ENCODE data around the gene TMEM117.

The TMEM117 gene

GRCh38 chr12:43835656-43836474, at the start of gene TMEM117:
TMEM117 (plus strand) TSS chr12:43836081.
- peak; percentile 49 for DNase-seq (ENCODE audit: low read depth)

DNA sequence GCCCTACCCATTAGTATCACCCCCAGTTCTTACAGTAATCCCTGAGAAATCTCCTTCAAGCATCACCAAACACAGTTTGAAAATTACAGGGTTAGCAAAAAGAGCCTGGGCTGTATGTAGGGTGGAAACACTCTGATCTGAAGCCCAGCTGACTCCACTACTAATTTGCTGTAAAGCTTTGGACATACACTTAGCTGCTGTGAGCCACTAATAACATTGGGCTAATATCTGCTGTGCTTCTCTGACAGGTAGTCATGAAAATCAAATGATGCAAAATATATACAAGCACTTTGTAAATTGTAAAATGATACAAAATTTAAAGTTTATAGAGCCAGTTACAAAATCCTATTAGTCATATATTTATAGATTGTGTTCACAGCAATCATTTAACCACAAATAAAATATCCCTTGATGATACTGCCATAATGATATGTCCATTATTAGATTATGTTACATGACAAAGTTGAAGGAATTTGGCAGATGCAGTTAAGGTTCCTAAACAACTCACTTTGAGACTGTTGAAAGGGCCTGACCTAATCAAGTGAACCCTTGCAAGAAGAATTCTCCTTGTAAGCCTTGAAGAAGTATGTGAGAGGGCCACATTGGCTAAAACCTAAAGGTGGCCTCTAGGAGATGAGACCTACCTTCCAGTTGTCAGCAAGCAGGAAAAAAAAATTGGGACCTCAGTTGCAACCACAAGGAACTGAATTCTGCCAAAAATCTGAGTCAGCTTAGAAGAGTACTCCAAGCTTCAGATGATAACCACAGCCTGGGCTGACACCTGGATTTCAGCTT, 48.8 kb upstream of the TMEM117 start:
- no peak for DNase-seq (ENCODE audit: low read depth)

DNA sequence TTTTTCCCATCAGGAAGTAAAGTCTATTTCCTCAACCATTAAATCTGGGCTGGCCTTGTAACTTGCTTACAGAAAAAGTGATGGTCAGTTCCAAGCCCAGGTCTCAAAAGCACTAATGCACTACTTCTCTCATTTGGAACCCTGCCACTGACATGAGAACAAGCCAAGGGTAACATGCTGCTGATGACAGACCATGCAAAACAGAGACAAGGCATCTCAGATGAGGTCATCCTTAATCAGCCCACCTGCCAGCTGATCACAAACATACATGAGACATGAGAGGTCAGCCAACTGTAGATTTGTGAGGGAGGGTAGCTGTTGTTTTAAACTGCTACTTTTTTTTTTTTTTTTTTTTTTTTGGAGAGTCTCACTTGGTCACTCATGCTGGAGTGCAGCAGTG, 45.9 kb upstream of the TMEM117 start:
- no peak for DNase-seq (ENCODE audit: low read depth)

GRCh38 chr12:43795716-43796280, 40.1 kb upstream of the TMEM117 start:
- DNase-seq (ENCODE audit: low read depth): no peak

DNA sequence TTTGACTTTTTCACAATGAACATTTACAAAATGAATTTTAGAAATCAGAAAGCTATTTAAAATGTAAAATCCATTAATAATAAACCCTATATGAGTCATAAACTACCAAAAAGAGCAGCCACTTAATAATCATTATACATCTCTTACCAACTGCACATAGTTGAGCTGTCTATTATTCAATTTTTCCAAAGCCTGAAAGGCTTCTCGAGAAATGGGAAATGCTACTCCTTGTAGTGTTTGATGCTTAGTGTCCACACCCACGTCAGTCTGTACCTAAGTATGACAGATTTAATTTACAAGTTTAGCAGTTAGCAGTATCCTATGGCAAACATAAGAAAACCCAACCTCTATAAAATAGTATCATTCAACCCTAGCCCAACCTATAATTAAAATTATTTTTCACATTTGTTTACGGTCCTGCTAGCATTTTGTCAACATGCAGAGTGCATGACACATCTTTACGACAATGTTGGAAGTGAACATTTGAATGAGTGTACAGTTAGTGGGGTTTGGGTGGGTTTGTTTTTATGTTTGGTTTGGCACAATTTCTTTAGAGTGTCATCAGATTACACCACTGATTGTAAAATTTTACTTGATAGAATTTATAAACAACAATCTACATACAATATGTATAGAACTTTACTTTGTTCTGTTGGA, 38.2 kb upstream of the TMEM117 start:
- DNase-seq (ENCODE audit: low read depth): no peak

- DNase-seq (ENCODE audit: low read depth): no peak
Measured at GRCh38 chr12:43805149-43805859, 30.6 kb upstream of the TMEM117 start.

DNA sequence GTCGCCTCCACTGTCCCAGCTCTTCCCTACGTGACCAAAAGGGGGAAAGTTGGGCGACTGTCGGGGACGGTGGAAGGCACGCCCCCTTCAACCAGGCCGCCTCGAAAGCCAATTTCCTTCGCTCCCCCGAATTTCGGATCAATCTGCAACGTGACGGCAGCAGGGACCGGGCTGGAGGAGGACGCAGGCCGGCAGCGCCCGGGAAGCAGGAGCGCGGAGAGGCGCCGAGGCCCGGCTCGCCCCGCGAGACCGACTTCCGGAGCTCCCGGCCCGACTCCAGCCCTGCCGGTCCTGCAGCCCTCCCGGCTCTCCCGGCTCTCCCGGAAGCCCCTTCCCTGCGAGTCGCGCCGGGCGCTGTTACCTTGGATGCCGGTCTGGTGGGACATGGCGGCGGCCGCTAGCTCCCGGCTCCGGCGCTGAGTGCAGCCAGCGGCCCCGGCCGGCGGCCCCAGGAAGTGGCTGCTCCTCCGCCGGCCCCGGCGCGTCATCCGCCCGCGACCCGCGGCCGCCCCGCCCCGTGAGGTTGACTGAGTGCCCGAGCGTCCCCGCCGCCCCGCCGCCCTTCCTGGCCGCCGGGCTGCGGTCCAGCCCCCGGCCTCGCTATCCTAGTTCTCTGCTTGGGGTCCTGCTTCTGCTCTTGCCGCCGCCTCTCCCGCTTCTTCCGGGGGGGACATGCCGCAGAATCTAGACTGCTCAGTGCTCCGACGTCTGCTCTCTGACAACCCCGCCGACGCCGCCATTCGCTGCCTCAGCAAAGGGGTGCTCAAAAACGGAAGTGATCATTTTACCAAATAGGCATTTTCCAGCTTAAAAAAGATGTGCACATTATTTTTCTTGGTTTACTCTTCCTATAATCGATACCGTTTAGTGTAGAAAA, 29.8 kb upstream of the TMEM117 start, which contains the start of gene TWF1:
TSS of gene TWF1 (minus strand) at position 458 of the 877 bp plus-strand sequence. CDS start at position 386, 72 bp downstream.
- peak; percentile 90 for DNase-seq (ENCODE audit: low read depth)

- DNase-seq (ENCODE audit: low read depth): no peak
Measured at GRCh38 chr12:43806737-43807072, 29.2 kb upstream of the TMEM117 start.

DNA sequence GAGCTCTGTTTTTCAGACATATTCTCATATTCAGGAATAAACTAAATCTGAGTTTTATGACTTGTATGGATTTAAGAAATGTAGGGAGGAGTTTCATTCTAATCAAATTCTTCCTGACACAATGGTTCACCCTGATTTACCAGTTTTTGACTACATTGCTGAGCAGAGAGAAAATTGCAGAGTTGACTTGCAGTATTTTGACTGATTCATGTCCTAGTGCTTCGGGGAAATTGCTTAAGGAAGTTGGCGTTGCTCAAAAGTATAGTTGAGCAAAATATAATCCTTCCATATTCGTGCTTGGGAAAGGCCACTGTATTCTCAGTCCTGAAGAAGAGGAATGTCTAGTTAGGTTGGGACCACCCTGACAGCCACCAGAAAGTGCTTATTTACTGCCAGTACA, 28.5 kb upstream of the TMEM117 start:
- no peak for DNase-seq (ENCODE audit: low read depth)

GRCh38 chr12:43812057-43812456, 23.8 kb upstream of the TMEM117 start:
- no peak for DNase-seq (ENCODE audit: low read depth)

GRCh38 chr12:43812926-43813325, 23.0 kb upstream of the TMEM117 start:
- DNase-seq (ENCODE audit: low read depth): no peak

- no peak for DNase-seq (ENCODE audit: low read depth)
Measured at GRCh38 chr12:43815416-43815815, 20.5 kb upstream of the TMEM117 start.

DNA sequence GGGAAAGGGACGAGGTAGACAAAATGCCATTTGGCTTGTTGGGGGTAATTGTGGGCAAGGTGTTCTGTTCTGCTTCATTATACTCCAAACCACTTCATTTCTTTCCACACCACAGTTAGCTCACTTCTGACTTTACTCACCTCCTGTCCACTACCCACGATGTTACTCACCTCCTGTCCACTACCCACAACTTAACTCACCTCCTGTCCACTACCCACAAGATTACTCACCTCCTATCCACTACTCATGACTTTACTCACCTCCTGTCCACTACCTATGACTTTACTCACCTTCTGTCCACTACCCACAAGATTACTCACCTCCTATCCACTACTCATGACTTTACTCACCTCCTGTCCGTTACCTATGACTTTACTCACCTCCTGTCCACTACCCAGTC, 19.7 kb upstream of the TMEM117 start:
- no peak for DNase-seq (ENCODE audit: low read depth)

DNA sequence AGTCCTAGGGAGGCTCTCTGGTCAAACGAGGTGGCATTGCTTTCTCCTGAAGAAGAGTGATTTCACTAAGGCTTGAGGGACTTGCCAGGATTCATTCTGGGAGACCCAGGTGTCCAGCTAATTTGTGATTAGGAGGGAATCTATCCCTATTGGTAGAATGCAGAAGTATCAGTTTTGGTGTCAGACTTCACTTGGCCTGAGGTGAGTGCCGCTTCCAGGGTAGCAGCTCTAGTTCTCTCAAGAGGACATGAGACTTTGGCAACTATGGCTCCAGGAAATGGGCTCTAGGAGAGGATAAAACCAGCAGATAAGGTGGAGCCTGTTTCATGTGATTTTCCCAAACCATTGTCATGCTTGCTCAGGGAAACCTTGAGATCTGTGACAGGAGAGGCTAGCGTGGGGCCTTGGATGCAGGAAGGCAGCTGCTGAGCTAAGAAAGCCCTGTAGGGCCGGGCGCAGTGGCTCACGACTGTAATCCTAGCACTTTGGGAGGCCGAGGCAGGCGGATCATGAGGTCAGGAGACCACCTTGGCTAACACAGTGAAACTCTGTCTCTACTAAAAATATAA, 11.6 kb upstream of the TMEM117 start:
- DNase-seq (ENCODE audit: low read depth): no peak

DNA sequence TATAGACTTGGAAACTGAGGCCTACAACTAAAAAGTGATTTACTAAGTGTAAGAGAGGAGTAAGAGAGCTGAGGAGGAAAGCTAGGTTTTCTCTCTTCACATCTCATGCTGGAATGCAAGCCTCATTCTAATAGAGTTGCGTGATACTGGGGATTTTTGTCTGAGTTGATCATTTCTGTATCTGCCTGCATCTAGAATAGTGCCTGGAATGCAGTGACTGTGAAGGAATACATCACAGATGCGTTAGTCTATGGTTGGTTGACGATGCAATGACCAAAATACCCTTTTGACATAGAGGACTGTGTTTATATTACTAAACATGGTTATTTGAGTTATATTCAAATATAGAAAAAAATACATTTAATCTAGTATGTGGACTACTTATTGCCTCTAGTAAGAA, 9.2 kb upstream of the TMEM117 start:
- DNase-seq (ENCODE audit: low read depth): no peak

- DNase-seq (ENCODE audit: low read depth): no peak
Measured at GRCh38 chr12:43827093-43827492, 8.8 kb upstream of the TMEM117 start.

- DNase-seq (ENCODE audit: low read depth): no peak
Measured at GRCh38 chr12:43832463-43833168, 3.3 kb upstream of the TMEM117 start.

- no peak for DNase-seq (ENCODE audit: low read depth)
Measured at GRCh38 chr12:43835264-43835655, 621 bp upstream of the TMEM117 start.

DNA sequence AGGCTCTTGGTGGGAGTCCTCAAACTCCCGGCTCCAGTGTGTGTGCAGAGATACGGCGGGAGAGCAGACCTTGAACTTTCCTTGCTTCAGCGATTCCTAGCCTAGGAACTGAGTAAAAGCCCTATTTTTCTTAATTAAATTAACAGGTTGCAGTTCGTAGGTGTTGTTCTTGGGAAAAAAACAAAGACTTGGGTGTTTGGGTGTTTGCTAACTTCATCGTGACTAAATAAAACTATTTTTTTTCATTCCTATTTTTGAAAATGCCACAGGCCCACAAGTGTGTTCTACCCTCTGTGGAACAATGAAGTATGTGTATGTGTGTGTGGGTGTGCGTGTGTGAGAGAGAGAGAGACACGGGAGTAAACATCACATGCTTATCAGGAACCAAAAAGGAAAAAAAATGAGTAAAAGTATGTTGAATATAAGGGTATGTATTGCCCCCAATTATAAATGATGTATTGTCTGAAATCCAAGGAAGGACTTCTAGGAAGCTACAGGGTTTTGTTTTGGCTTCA, 651 bp downstream of the TMEM117 start:
- no peak for DNase-seq (ENCODE audit: low read depth)

DNA sequence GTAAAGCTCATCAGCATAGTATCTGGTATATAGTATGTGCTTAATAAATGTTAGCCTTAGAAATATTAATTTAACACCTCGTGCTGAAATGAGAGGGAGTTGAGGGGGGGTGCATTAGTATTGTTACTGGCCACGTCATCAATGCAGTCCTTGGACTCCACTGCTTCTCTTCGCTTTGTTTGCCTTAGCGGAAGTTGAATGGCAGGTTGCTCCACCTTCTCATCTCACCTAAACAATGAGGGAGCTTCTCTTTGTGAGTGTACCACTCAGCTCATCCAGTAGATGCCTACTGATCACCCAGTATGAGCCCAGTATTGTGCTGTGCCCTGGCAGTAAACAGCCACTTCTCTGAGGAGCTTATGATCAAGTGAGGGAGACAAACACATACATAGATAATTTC, 4.5 kb downstream of the TMEM117 start:
- DNase-seq (ENCODE audit: low read depth): no peak
